Right renal cortex interstitium (tissue), 3 donors: ENCODE data around the gene PNPLA7. TPM values are rescaled to one million over a fixed set of nuclear protein-coding genes. Genes with fewer than 3 reads are reported as not detected.
"Not testable (repeated sequence)": the region's sequence is repeated elsewhere in the genome, so short reads cannot be mapped to it uniquely, and the experiment has no call there.

Experiments
- DNase-seq, 3 donors: peaks; one replicate each; pipeline ENCODE4 v3.0.0-alpha.2; 2013; ENCODE audit warnings: low read depth in 3 of 3, low spot score in 2 of 3
- polyA plus RNA-seq, 3 donors: library from polyadenylated mRNA; unstranded; fragments of 120-200 nt; gene quantifications; one replicate each; pipeline ENCODE4 v1.2.1, GENCODE V29; 2013; ENCODE audit not compliant: insufficient read length in 3 of 3

Gene PNPLA7
- polyA plus RNA-seq, 3 donors: 0.88 to 2.3 (median 1.1) TPM

- DNase-seq: no peak
These were observed 97.2 kb downstream of the PNPLA7 start for GRCh38 chr9:137452761-137453642.

- DNase-seq: no peak
These were observed 98.0 kb downstream of the PNPLA7 start for GRCh38 chr9:137452006-137452760.

GRCh38 chr9:137451264-137452005 lies 98.8 kb downstream of the PNPLA7 start:
- DNase-seq: not testable (repeated sequence)

- DNase-seq: not testable (repeated sequence)
These were observed 99.5 kb downstream of the PNPLA7 start for GRCh38 chr9:137450539-137451222.

GRCh38 chr9:137449931-137450538 lies 100.2 kb downstream of the PNPLA7 start:
- DNase-seq: no peak

- DNase-seq: no peak
These were observed 100.9 kb downstream of the PNPLA7 start for GRCh38 chr9:137449081-137449844.

- DNase-seq: no peak
These were observed 101.6 kb downstream of the PNPLA7 start for GRCh38 chr9:137448602-137448962.

GRCh38 chr9:137447722-137448601 lies 102.2 kb downstream of the PNPLA7 start:
- no peak for DNase-seq

GRCh38 chr9:137446851-137447471 lies 103.2 kb downstream of the PNPLA7 start:
- no peak for DNase-seq

GRCh38 chr9:137445930-137446431 lies 104.2 kb downstream of the PNPLA7 start:
- DNase-seq: no peak

- DNase-seq: no peak
These were observed 104.9 kb downstream of the PNPLA7 start for GRCh38 chr9:137445275-137445807.

GRCh38 chr9:137444106-137444790 lies 106.0 kb downstream of the PNPLA7 start:
- no peak for DNase-seq

GRCh38 chr9:137441935-137442321 lies 108.3 kb downstream of the PNPLA7 start:
- DNase-seq: no peak

- no peak for DNase-seq
These were observed 108.8 kb downstream of the PNPLA7 start, which contains the start of gene ENTPD8 for GRCh38 chr9:137441289-137441934. TSS of gene ENTPD8 (minus strand) at chr9:137441357. CDS start at chr9:137438285, 3,072 bp downstream.

GRCh38 chr9:137439158-137439714 lies 111.0 kb downstream of the PNPLA7 start:
- DNase-seq: no peak

GRCh38 chr9:137438591-137439157 lies 111.5 kb downstream of the PNPLA7 start:
- DNase-seq: no peak
